HepG2 (cell line): ENCODE measurements around the gene SLC19A1. TPM values are rescaled to one million over a fixed set of nuclear protein-coding genes. Genes with fewer than 3 reads are reported as not detected.

Source experiments
- ATAC-seq: fragments of 200-7000 bp; cut with Tn5 transposase; 3 replicates; pipeline ENCODE4 v1.9.1; 2020; ENCODE audit warnings: mild to moderate bottlenecking, moderate library complexity
- BruUV-seq: library from RNA; stranded (reverse); fragments of 400-500 nt; replicated peaks from 2 replicates; lab custom pipeline; 2021; lab: Mats Ljungman, UMichigan
- CTCF ChIA-PET: fragments of 300-600 bp; formaldehyde crosslinking; extraction: SDS; loops from one replicate; lab custom pipeline; 2021; ENCODE audit warnings: low total read pairs, inconsistent platforms, low intra/inter-chr PET ratio; lab: Yijun Ruan, JAX
- POLR2A ChIA-PET: fragments of 350-600 bp; sonication (Branson Sonifier 250); formaldehyde crosslinking; loops from one replicate; lab custom pipeline; 2020; ENCODE audit warnings: antibody characterized with exemption, inconsistent platforms; lab: Yijun Ruan, JAX
- DNase-seq: peaks from one replicate; pipeline ENCODE4 v3.0.0-alpha.2; 2015; ENCODE audit warnings: low spot score
- FAIRE-seq: peaks from 3 replicates; lab custom pipeline; 2011; peaks lifted over from hg19 to GRCh38; lab: Jason Lieb, UNC
- H2AFZ ChIP-seq: one replicate; pipeline ENCODE4 v1.6.1; 2011; ENCODE audit warnings: low read length, inconsistent platforms
- H3K27ac ChIP-seq: fragments of 300-600 bp; 3 replicates; pipeline ENCODE4 v1.8.0; 2011; ENCODE audit warnings: mixed run types, mild to moderate bottlenecking, mixed read lengths, low read length, inconsistent platforms; ENCODE audit not compliant: insufficient read depth; ENCODE audit errors: extremely low read length
- H3K27me3 ChIP-seq, 2 experiments: fragments of 200-600 bp in 1 of 2; 2 replicates in 1 of 2; 3 replicates in 1 of 2; pipeline versions ENCODE4 v1.6.0 to v1.8.0; 2011; ENCODE audit warnings: low read length in 2 of 2, mild to moderate bottlenecking in 2 of 2, moderate library complexity in 2 of 2, inconsistent platforms in 1 of 2; ENCODE audit not compliant: insufficient read depth in 2 of 2, control insufficient read depth in 1 of 2
- H3K36me3 ChIP-seq, 2 experiments: fragments of 200-600 bp in 1 of 2; replicated peaks in 1 of 2; 2 replicates in 1 of 2; 3 replicates in 1 of 2; pipeline versions ENCODE4 v1.5.1 to v1.8.0; 2011; ENCODE audit warnings: low read length in 2 of 2, inconsistent platforms in 1 of 2; ENCODE audit not compliant: insufficient read depth in 2 of 2, control insufficient read depth in 1 of 2
- H3K4me1 ChIP-seq: 2 replicates; pipeline ENCODE4 v1.5.1; 2012; ENCODE audit warnings: low read length, inconsistent platforms; ENCODE audit not compliant: insufficient read depth
- H3K4me2 ChIP-seq: 2 replicates; pipeline ENCODE4 v1.6.0; 2011; ENCODE audit warnings: low read depth, low read length, inconsistent platforms
- H3K4me3 ChIP-seq, 3 experiments: fragments of 200-600 bp in 1 of 3; sonication (generic), shearing (Covaris generic) in 1 of 3; replicated peaks in 1 of 3; 2 replicates each; pipeline ENCODE4 v1.5.1; 2011 to 2016; ENCODE audit warnings: low read length in 3 of 3, inconsistent platforms in 2 of 3, low read depth in 2 of 3, mild to moderate bottlenecking in 2 of 3, control low read depth in 1 of 3, mixed read lengths in 1 of 3; ENCODE audit not compliant: insufficient read depth in 1 of 3
- H3K79me2 ChIP-seq: one replicate; pipeline ENCODE4 v1.6.1; 2011; ENCODE audit warnings: low read length, inconsistent platforms; ENCODE audit not compliant: insufficient read depth
- H3K9ac ChIP-seq: 2 replicates; pipeline ENCODE4 v1.6.0; 2011; ENCODE audit warnings: mild to moderate bottlenecking, low read depth, low read length, inconsistent platforms; ENCODE audit not compliant: insufficient read depth
- H3K9me3 ChIP-seq: 2 replicates; pipeline ENCODE4 v1.5.1; 2012; ENCODE audit warnings: mild to moderate bottlenecking, low read length
- H4K20me1 ChIP-seq: 2 replicates; pipeline ENCODE4 v1.6.0; 2011; ENCODE audit warnings: inconsistent platforms, mild to moderate bottlenecking, low read length, moderate library complexity; ENCODE audit not compliant: insufficient read depth
- ATRX ChIP-seq: sonication (generic); formaldehyde crosslinking; IDR thresholded peaks from 2 replicates; pipeline ENCODE4 v1.4.0; 2020; ENCODE audit warnings: missing genetic modification reagents, borderline replicate concordance
- FOXO4 ChIP-seq: sonication (generic); formaldehyde crosslinking; conservative IDR thresholded peaks from 2 replicates; pipeline ENCODE4 v1.8.1; 2023; ENCODE audit warnings: missing genetic modification reagents
- IRF1 ChIP-seq: sonication (generic); formaldehyde crosslinking; IDR thresholded peaks from 2 replicates; pipeline ENCODE4 v1.4.0; 2020; ENCODE audit warnings: low read depth, mild to moderate bottlenecking, missing genetic modification reagents
- KMT2B ChIP-seq: IDR thresholded peaks from 2 replicates; pipeline ENCODE4 v1.6.1; 2016; ENCODE audit warnings: missing genetic modification reagents, missing compliant biosample characterization
- NCOR1 ChIP-seq: fragments of 200-600 bp; sonication (generic); IDR thresholded peaks from 2 replicates; pipeline ENCODE4 v1.7.0; 2017; ENCODE audit warnings: antibody characterized with exemption, low read length, borderline replicate concordance
- SALL1 ChIP-seq: sonication (generic); formaldehyde crosslinking; IDR thresholded peaks from 2 replicates; pipeline ENCODE4 v1.8.0; 2022; ENCODE audit warnings: mild to moderate bottlenecking, missing genetic modification reagents
- TMF1 ChIP-seq: sonication (generic); formaldehyde crosslinking; IDR thresholded peaks from 2 replicates; pipeline ENCODE4 v1.8.1; 2022; ENCODE audit warnings: low read depth, missing genetic modification reagents
- ZNF282 ChIP-seq: fragments of 450-650 bp; IDR thresholded peaks from 2 replicates; pipeline ENCODE4 v1.6.1; 2018; ENCODE audit not compliant: partially characterized antibody
- ZNF460 ChIP-seq: sonication (generic); formaldehyde crosslinking; IDR thresholded peaks from 2 replicates; pipeline ENCODE4 v1.5.1; 2020; ENCODE audit warnings: missing genetic modification reagents, mild to moderate bottlenecking, borderline replicate concordance
- ZNF776 ChIP-seq: sonication (generic); formaldehyde crosslinking; IDR thresholded peaks from 2 replicates; pipeline ENCODE4 v1.4.0; 2020; ENCODE audit warnings: mild to moderate bottlenecking, missing genetic modification reagents
- WGBS: methylation state at CpG from one replicate; pipeline ENCODE4 v1.1.6; 2017; ENCODE audit warnings: low lambda C conversion rate; 5-methylcytosine and 5-hydroxymethylcytosine counted together
- in situ Hi-C: cut with HindIII; loops from 2 replicates; pipeline ENCODE4 v1.10.0; 2017; ENCODE audit warnings: low pct_unique_long_range_greater_than_20kb; ENCODE audit not compliant: extremely low pct_ligation_motif_present
- intact Hi-C: fragments of 100-400 bp; cut with micrococcal nuclease; formaldehyde crosslinking; loops from one replicate; pipeline ENCODE4 v1.10.0; 2022; ENCODE audit not compliant: unreplicated experiment
- polyA plus RNA-seq, 8 experiments: library from polyadenylated mRNA; depleted of rRNA in 3 of 8; stranded (reverse) in 7 of 8; unstranded in 1 of 8; fragments of >200 nt; fragmentation: Illumina TruSeq in 4 of 8; extraction: Trizol in 4 of 8; gene quantifications; 2 replicates each; pipeline versions ENCODE4 v1.2.1 to v1.2.3, GENCODE V29; 2011 to 2016; ENCODE audit warnings: low read depth in 4 of 8, missing spikeins in 1 of 8, mixed read lengths in 1 of 8; ENCODE audit not compliant: insufficient read depth in 1 of 8
- total RNA-seq, 5 experiments: library from RNA; depleted of rRNA; stranded (reverse); fragments of >200 nt; fragmentation: Illumina TruSeq; extraction: Trizol; gene quantifications; 2 replicates each; pipeline ENCODE4 v1.2.3, GENCODE V29; 2016; ENCODE audit warnings: low read depth in 1 of 5

Gene SLC19A1
- total and polyA plus RNA-seq, 2 of the 13 experiments (the other 11 are each of a cell fraction or from before 2014, with no cell fraction given): 21.8 to 23.0 TPM

- Histone ChIP-seq H2AFZ (no peak overlapping the region), H3K4me2 (no peak overlapping the region), H3K36me3 (peaks cover 0 to 2% of the 10 kb centered on the region in 2 experiments; a peak in 2 of 5 replicates), H3K4me3 (no peak overlapping the region), H3K27me3 (no peaks in the 10 kb centered on the region), H3K9ac (no peak overlapping the region), H3K4me1 (peaks cover 69% of the 10 kb centered on the region), H3K9me3 (no peaks in the 10 kb centered on the region), H3K27ac (peak overlapping the region; percentile 38), H3K79me2 (peaks cover 66% of the 10 kb centered on the region), H4K20me1 (no peaks in the 10 kb centered on the region)
- ChIA-PET POLR2A (interaction anchor here (2.1 to 2.4 kb wide), 2 partner anchors 16 to 18 kb away, joined by 7 to 12 read pairs; no protein-coding TSS in a partner anchor), CTCF (no interaction called here)
- BruUV-seq: no TSS peak
- intact Hi-C loops (no loop called here), in situ Hi-C loops (no loop called here)
- ATAC-seq: no peak
- no peak for TF ChIP-seq KMT2B
- TF ChIP-seq NCOR1: no peak
- no peak for TF ChIP-seq IRF1 (CRISPR knock-in tag)
- no peak for TF ChIP-seq SALL1
- TF ChIP-seq FOXO4 (CRISPR knock-in tag): no peak
- no peak for TF ChIP-seq ZNF776 (CRISPR knock-in tag)
- no peak for TF ChIP-seq ZNF460
- no peak for TF ChIP-seq TMF1 (CRISPR knock-in tag)
- TF ChIP-seq ATRX (CRISPR knock-in tag): no peak
- no peak for TF ChIP-seq ZNF282
- no peak for FAIRE-seq
- WGBS: 96% methylated on average over 9 of the region's 13 CpGs
- no peak for DNase-seq
Observed at GRCh38 chr21:45453308-45453950, 88.8 kb downstream of the SLC19A1 start.
